Karpas-422 (cell line): Measurements from ENCODE around the gene FAM124A. TPM values are rescaled to one million over a fixed set of nuclear protein-coding genes. Genes with fewer than 3 reads are reported as not detected.
A peak's percentile ranks its signal among the peaks of the same experiment; 100 is the strongest.

ENCODE experiments used
- DNase-seq: peaks from one replicate; pipeline ENCODE4 v3.0.0-alpha.2; 2015
- H2AFZ ChIP-seq: fragments of 200-600 bp; sonication (generic); 2 replicates; pipeline ENCODE4 v1.6.1; 2014; ENCODE audit warnings: antibody characterized with exemption, low read length, mixed read lengths
- H3K27ac ChIP-seq: fragments of 200-600 bp; sonication (generic); 2 replicates; pipeline ENCODE4 v1.5.1; 2014; ENCODE audit warnings: mild to moderate bottlenecking, low read length, moderate library complexity
- H3K27me3 ChIP-seq: fragments of 200-600 bp; sonication (generic); 2 replicates; pipeline ENCODE4 v1.6.1; 2014; ENCODE audit warnings: low read length, mixed read lengths
- H3K36me3 ChIP-seq: fragments of 200-600 bp; sonication (generic); 2 replicates; pipeline ENCODE4 v1.6.1; 2014; ENCODE audit warnings: low read length, mixed read lengths; ENCODE audit not compliant: insufficient read depth
- H3K4me1 ChIP-seq: fragments of 200-600 bp; sonication (generic); 2 replicates; pipeline ENCODE4 v1.6.1; 2014; ENCODE audit warnings: mild to moderate bottlenecking, low read length, mixed read lengths
- H3K4me2 ChIP-seq: fragments of 200-600 bp; sonication (generic); 2 replicates; pipeline ENCODE4 v1.6.1; 2014; ENCODE audit warnings: low read length, low read depth, mild to moderate bottlenecking; ENCODE audit not compliant: poor library complexity, severe bottlenecking
- H3K4me3 ChIP-seq: fragments of 200-600 bp; sonication (generic); 2 replicates; pipeline ENCODE4 v1.5.1; 2014; ENCODE audit warnings: mild to moderate bottlenecking, antibody characterized with exemption, low read length, mixed read lengths
- H3K79me2 ChIP-seq: fragments of 200-600 bp; sonication (generic); 2 replicates; pipeline ENCODE4 v1.6.1; 2014; ENCODE audit warnings: mild to moderate bottlenecking, low read length, mixed read lengths
- H3K9ac ChIP-seq: fragments of 200-600 bp; sonication (generic); 2 replicates; pipeline ENCODE4 v1.6.0; 2014; ENCODE audit warnings: low read length
- H3K9me2 ChIP-seq: fragments of 200-600 bp; sonication (generic), shearing (Covaris generic); replicated peaks from 2 replicates; pipeline ENCODE4 v1.6.0; 2014; ENCODE audit warnings: mild to moderate bottlenecking, low read length, moderate library complexity; ENCODE audit not compliant: insufficient read depth
- H3K9me3 ChIP-seq: fragments of 300-700, 200-600 bp; sonication (generic); 2 replicates; pipeline ENCODE4 v1.6.1; 2014; ENCODE audit warnings: low read length, mixed read lengths
- H4K20me1 ChIP-seq: fragments of 200-600 bp; sonication (generic); 2 replicates; pipeline ENCODE4 v1.6.1; 2014; ENCODE audit warnings: mild to moderate bottlenecking, antibody characterized with exemption, low read length, low read depth; ENCODE audit not compliant: insufficient read depth
- total RNA-seq: library from RNA; depleted of rRNA; stranded (reverse); fragments of >200 nt; shearing (Covaris generic); gene quantifications from 2 replicates; pipeline ENCODE4 v1.2.3, GENCODE V29; 2014; ENCODE audit warnings: low replicate concordance

FAM124A gene
- total RNA-seq, 1 experiment from 2014 or later = not detected

- H3K4me1 ChIP-seq = no peaks in the 10 kb centered on the region
- no peaks in the 10 kb centered on the region for H3K36me3 ChIP-seq
- no peaks in the 10 kb centered on the region for H3K9me2 ChIP-seq
- H3K9me3 ChIP-seq = no peaks in the 10 kb centered on the region
- H3K4me3 ChIP-seq = no peak overlapping the region
- no peak overlapping the region for H3K4me2 ChIP-seq
- no peak for DNase-seq
- H3K79me2 ChIP-seq = no peaks in the 10 kb centered on the region
- no peaks in the 10 kb centered on the region for H4K20me1 ChIP-seq
- no peaks in the 10 kb centered on the region for H3K27me3 ChIP-seq
- no peak overlapping the region for H3K27ac ChIP-seq
- H2AFZ ChIP-seq = no peak overlapping the region
- no peak overlapping the region for H3K9ac ChIP-seq
These were observed 1.5 kb downstream of the FAM124A start for GRCh38 chr13:51223560-51224270.

- no peaks in the 10 kb centered on the region for H3K4me1 ChIP-seq
- H3K9me2 ChIP-seq = no peaks in the 10 kb centered on the region
- no peak overlapping the region for H3K4me3 ChIP-seq
- no peaks in the 10 kb centered on the region for H3K27me3 ChIP-seq
- no peaks in the 10 kb centered on the region for H4K20me1 ChIP-seq
- H2AFZ ChIP-seq = 0 out of 2 replicates have a peak overlapping the region, but pooled peaks have one; percentile 62
- no peaks in the 10 kb centered on the region for H3K36me3 ChIP-seq
- H3K27ac ChIP-seq = no peak overlapping the region
- H3K79me2 ChIP-seq = no peaks in the 10 kb centered on the region
- H3K4me2 ChIP-seq = no peak overlapping the region
- no peak for DNase-seq
- no peaks in the 10 kb centered on the region for H3K9me3 ChIP-seq
- H3K9ac ChIP-seq = no peak overlapping the region
These were observed 2.8 kb downstream of the FAM124A start for GRCh38 chr13:51225029-51225428.

- Histone ChIP-seq H2AFZ (no peak overlapping the region), H3K27ac (no peak overlapping the region), H3K9me3 (no peaks in the 10 kb centered on the region), H3K4me3 (no peak overlapping the region), H3K36me3 (no peaks in the 10 kb centered on the region), H3K4me1 (no peaks in the 10 kb centered on the region), H3K27me3 (no peaks in the 10 kb centered on the region), H3K4me2 (no peak overlapping the region), H4K20me1 (no peaks in the 10 kb centered on the region), H3K79me2 (no peaks in the 10 kb centered on the region), H3K9ac (no peak overlapping the region), H3K9me2 (no peaks in the 10 kb centered on the region)
- no peak for DNase-seq
These were observed 5.2 kb downstream of the FAM124A start for GRCh38 chr13:51227404-51227803.

GRCh38 chr13:51229101-51229719 lies 7.0 kb downstream of the FAM124A start:
- Histone ChIP-seq H3K9ac (no peak overlapping the region), H4K20me1 (no peaks in the 10 kb centered on the region), H3K27ac (no peak overlapping the region), H3K4me1 (no peaks in the 10 kb centered on the region), H2AFZ (no peak overlapping the region), H3K27me3 (no peaks in the 10 kb centered on the region), H3K36me3 (no peaks in the 10 kb centered on the region), H3K4me3 (no peak overlapping the region), H3K4me2 (no peak overlapping the region), H3K9me2 (no peaks in the 10 kb centered on the region), H3K9me3 (no peaks in the 10 kb centered on the region), H3K79me2 (no peaks in the 10 kb centered on the region)
- no peak for DNase-seq

- H3K79me2 ChIP-seq = no peaks in the 10 kb centered on the region
- no peak overlapping the region for H3K27ac ChIP-seq
- no peak for DNase-seq
- no peak overlapping the region for H3K9ac ChIP-seq
- no peaks in the 10 kb centered on the region for H3K9me2 ChIP-seq
- H3K9me3 ChIP-seq = no peaks in the 10 kb centered on the region
- H3K4me3 ChIP-seq = no peak overlapping the region
- H3K4me1 ChIP-seq = no peaks in the 10 kb centered on the region
- no peaks in the 10 kb centered on the region for H3K27me3 ChIP-seq
- no peak overlapping the region for H3K4me2 ChIP-seq
- H4K20me1 ChIP-seq = no peaks in the 10 kb centered on the region
- H3K36me3 ChIP-seq = no peaks in the 10 kb centered on the region
- no peak overlapping the region for H2AFZ ChIP-seq
These were observed 7.5 kb downstream of the FAM124A start for GRCh38 chr13:51229731-51230130.

GRCh38 chr13:51230477-51231105 lies 8.4 kb downstream of the FAM124A start:
- H3K9me3 ChIP-seq = no peaks in the 10 kb centered on the region
- no peaks in the 10 kb centered on the region for H4K20me1 ChIP-seq
- no peaks in the 10 kb centered on the region; the same call in 1 of the 2 replicates for H3K4me1 ChIP-seq
- H3K79me2 ChIP-seq = no peaks in the 10 kb centered on the region
- no peaks in the 10 kb centered on the region for H3K27me3 ChIP-seq
- no peak overlapping the region for H3K27ac ChIP-seq
- no peak for DNase-seq
- H3K36me3 ChIP-seq = no peaks in the 10 kb centered on the region
- no peak overlapping the region for H3K4me2 ChIP-seq
- no peak overlapping the region for H3K9ac ChIP-seq
- H3K4me3 ChIP-seq = no peak overlapping the region
- no peaks in the 10 kb centered on the region for H3K9me2 ChIP-seq
- H2AFZ ChIP-seq = no peak overlapping the region

- Histone ChIP-seq H3K9me2 (no peaks in the 10 kb centered on the region), H3K27ac (no peak overlapping the region), H3K79me2 (no peaks in the 10 kb centered on the region), H3K9me3 (no peaks in the 10 kb centered on the region), H4K20me1 (no peaks in the 10 kb centered on the region), H3K27me3 (no peaks in the 10 kb centered on the region), H3K4me2 (no peak overlapping the region), H3K4me1 (peaks cover 8% of the 10 kb centered on the region), H3K36me3 (no peaks in the 10 kb centered on the region), H3K9ac (no peak overlapping the region), H3K4me3 (no peak overlapping the region), H2AFZ (no peak overlapping the region)
- DNase-seq = no peak
These were observed 9.3 kb downstream of the FAM124A start for GRCh38 chr13:51231456-51231855.

- Histone ChIP-seq H3K4me1 (peaks cover 8% of the 10 kb centered on the region), H3K9me2 (no peaks in the 10 kb centered on the region), H4K20me1 (no peaks in the 10 kb centered on the region), H3K9me3 (no peaks in the 10 kb centered on the region), H3K9ac (no peak overlapping the region), H3K4me2 (no peak overlapping the region), H3K4me3 (no peak overlapping the region), H3K36me3 (no peaks in the 10 kb centered on the region), H2AFZ (no peak overlapping the region), H3K27me3 (no peaks in the 10 kb centered on the region), H3K27ac (no peak overlapping the region), H3K79me2 (no peaks in the 10 kb centered on the region)
- DNase-seq = no peak
These were observed 10.1 kb downstream of the FAM124A start for GRCh38 chr13:51232328-51232727.
